CD4-positive, alpha-beta T cell treated with Interleukin-21 for 1 hour (primary cell): ENCODE measurements around the gene APBA3.

Source experiments
- DNase-seq: peaks from one replicate; pipeline ENCODE4 v3.0.0-alpha.2; 2020

APBA3 gene

GRCh38 chr19:3712663-3713611 lies 48.6 kb downstream of the APBA3 start:
- no peak for DNase-seq

GRCh38 chr19:3710265-3710812 lies 51.2 kb downstream of the APBA3 start:
- peak; percentile 32 for DNase-seq

- DNase-seq: no peak
These were observed 53.1 kb downstream of the APBA3 start, which contains the start of gene TJP3 for GRCh38 chr19:3708207-3708931. Gene TJP3 (plus strand): TSS chr19:3708384. CDS start chr19:3728433, 20,049 bp downstream.

DNA sequence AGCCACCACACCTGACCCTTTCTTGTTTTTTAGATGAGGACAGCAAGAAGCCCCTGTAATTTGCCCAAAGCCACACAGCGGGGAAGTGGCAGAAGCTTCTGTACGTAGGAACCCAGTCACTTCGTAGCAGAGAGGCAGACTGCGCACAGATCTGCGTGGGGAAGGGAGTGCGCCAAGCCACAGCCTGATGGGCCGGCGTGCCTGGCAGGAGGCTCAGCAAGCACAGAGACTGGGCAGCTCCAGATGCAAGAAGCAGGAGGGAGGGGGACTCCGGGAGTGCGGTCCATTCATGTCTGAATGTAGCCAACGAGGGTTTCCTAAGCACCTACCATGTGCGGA lies 53.7 kb downstream of the APBA3 start:
- no peak for DNase-seq

- DNase-seq: no peak
These were observed 60.3 kb downstream of the APBA3 start for GRCh38 chr19:3701200-3701599.
